Trophoblast cell (in vitro differentiated cells and primary cell): ENCODE data around the gene C19orf25.

Experiments
- DNase-seq, 2 donors: peaks; one replicate each; pipeline ENCODE4 v3.0.0-alpha.2; 2016
- H2AFZ ChIP-seq: 2 replicates; pipeline ENCODE4 v1.6.1; 2013; ENCODE audit warnings: low read length, moderate library complexity, mild to moderate bottlenecking; ENCODE audit not compliant: insufficient read depth, poor library complexity
- H2AK5ac ChIP-seq: 2 replicates; pipeline ENCODE4 v1.6.1; 2013; ENCODE audit warnings: mild to moderate bottlenecking, low read length
- H2BK120ac ChIP-seq: 2 replicates; pipeline ENCODE4 v1.6.1; 2013; ENCODE audit warnings: low read length, mild to moderate bottlenecking, moderate library complexity; ENCODE audit not compliant: insufficient read depth, poor library complexity
- H2BK12ac ChIP-seq: 2 replicates; pipeline ENCODE4 v1.6.1; 2013; ENCODE audit warnings: mild to moderate bottlenecking, low read length, moderate library complexity
- H2BK5ac ChIP-seq: 2 replicates; pipeline ENCODE4 v1.6.1; 2013; ENCODE audit warnings: low read length, low read depth, moderate library complexity, mild to moderate bottlenecking; ENCODE audit not compliant: poor library complexity
- H3K14ac ChIP-seq: 2 replicates; pipeline ENCODE4 v1.6.1; 2013; ENCODE audit warnings: mild to moderate bottlenecking, low read length
- H3K18ac ChIP-seq: 2 replicates; pipeline ENCODE4 v1.6.1; 2013; ENCODE audit warnings: mild to moderate bottlenecking, low read length
- H3K23ac ChIP-seq: 2 replicates; pipeline ENCODE4 v1.6.1; 2013; ENCODE audit warnings: low read length
- H3K27ac ChIP-seq: 2 replicates; pipeline ENCODE4 v1.5.1; 2013; ENCODE audit warnings: low read depth, mild to moderate bottlenecking, inconsistent platforms, low read length, moderate library complexity
- H3K27me3 ChIP-seq: 2 replicates; pipeline ENCODE4 v1.6.1; 2013; ENCODE audit warnings: inconsistent platforms, mild to moderate bottlenecking, low read length, moderate library complexity; ENCODE audit not compliant: insufficient read depth
- H3K36me3 ChIP-seq, 2 experiments: 1 replicate in 1 of 2; 2 replicates in 1 of 2; pipeline ENCODE4 v1.6.1; 2013; ENCODE audit warnings: low read length in 2 of 2, mild to moderate bottlenecking in 2 of 2, moderate library complexity in 1 of 2; ENCODE audit not compliant: insufficient read depth in 2 of 2, control insufficient read depth in 1 of 2
- H3K4ac ChIP-seq: 2 replicates; pipeline ENCODE4 v1.6.1; 2013; ENCODE audit warnings: low read depth, mild to moderate bottlenecking, low read length, moderate library complexity
- H3K4me1 ChIP-seq, 2 experiments: 1 replicate in 1 of 2; 2 replicates in 1 of 2; pipeline ENCODE4 v1.6.1; 2013; ENCODE audit warnings: low read length in 2 of 2, mild to moderate bottlenecking in 2 of 2, moderate library complexity in 1 of 2; ENCODE audit not compliant: insufficient read depth in 2 of 2, control insufficient read depth in 1 of 2
- H3K4me2 ChIP-seq: 2 replicates; pipeline ENCODE4 v1.6.1; 2013; ENCODE audit warnings: inconsistent platforms, mild to moderate bottlenecking, low read length, moderate library complexity
- H3K4me3 ChIP-seq: 2 replicates; pipeline ENCODE4 v1.5.1; 2013; ENCODE audit warnings: mild to moderate bottlenecking, low read depth, low read length, inconsistent platforms
- H3K79me1 ChIP-seq: one replicate; pipeline ENCODE4 v1.6.1; 2013; ENCODE audit warnings: low read length
- H3K79me2 ChIP-seq: 2 replicates; pipeline ENCODE4 v1.6.1; 2013; ENCODE audit warnings: low read length, mild to moderate bottlenecking; ENCODE audit not compliant: control insufficient read depth, insufficient read depth, poor library complexity
- H3K9ac ChIP-seq: 2 replicates; pipeline ENCODE4 v1.6.1; 2013; ENCODE audit warnings: mild to moderate bottlenecking, low read length
- H3K9me3 ChIP-seq: 2 replicates; pipeline ENCODE4 v1.6.1; 2013; ENCODE audit warnings: low read depth, mild to moderate bottlenecking, control low read depth, inconsistent platforms, low read length; ENCODE audit not compliant: insufficient read depth
- H4K12ac ChIP-seq: 2 replicates; pipeline ENCODE4 v1.6.1; 2013; ENCODE audit warnings: low read depth, mild to moderate bottlenecking, low read length, moderate library complexity
- H4K8ac ChIP-seq: 2 replicates; pipeline ENCODE4 v1.6.1; 2013; ENCODE audit warnings: low read depth, mild to moderate bottlenecking, low read length, moderate library complexity
- H4K91ac ChIP-seq: one replicate; pipeline ENCODE4 v1.6.1; 2013; ENCODE audit warnings: low read depth, mild to moderate bottlenecking, low read length, moderate library complexity
- WGBS: extraction: QIAGEN DNeasy Blood & Tissue Kit; methylation state at CpG from one replicate; pipeline ENCODE4 v1.1.7; 2013; ENCODE audit warnings: missing lambda C conversion rate; ENCODE audit not compliant: insufficient read length, insufficient coverage; ENCODE audit errors: extremely low coverage; 5-methylcytosine and 5-hydroxymethylcytosine counted together

C19orf25 gene

DNA sequence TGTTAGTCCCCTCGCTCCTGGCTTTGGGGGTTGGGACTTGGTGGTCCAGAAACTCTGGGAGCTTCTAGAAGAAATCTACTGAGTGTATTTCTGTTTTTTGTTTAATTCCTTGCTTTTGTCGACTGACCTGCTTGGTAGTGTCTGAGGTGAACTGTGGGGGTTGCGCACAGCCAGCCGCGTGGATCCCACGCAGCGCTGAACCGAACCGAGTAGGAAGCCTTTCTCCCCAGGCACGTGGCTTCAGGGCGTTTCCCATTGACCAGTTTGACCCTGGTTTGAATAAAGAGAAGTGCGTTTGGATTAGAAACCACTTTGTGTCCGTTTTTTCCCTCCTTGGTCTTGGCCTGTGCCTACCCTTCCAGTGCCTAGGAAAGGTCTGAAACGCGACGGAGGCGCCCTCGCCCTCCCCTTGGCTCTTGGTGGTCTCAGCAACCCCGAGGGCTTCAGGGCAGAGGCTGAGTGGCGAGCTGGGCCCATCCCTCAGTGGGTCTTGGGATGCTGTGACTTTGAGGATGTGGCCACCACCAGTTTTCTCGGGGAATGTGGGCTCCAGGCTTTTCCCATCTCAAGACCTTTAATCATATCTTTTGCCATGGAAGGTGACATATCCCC is 43.5 kb downstream of the C19orf25 start:
- H2AFZ ChIP-seq, result no peak overlapping the region
- H4K91ac ChIP-seq, result no peak overlapping the region
- H3K27me3 ChIP-seq, result no peaks in the 10 kb centered on the region
- peaks cover 14% of the 10 kb centered on the region for H3K79me2 ChIP-seq
- no CpG with 5 or more reads among the region's 21 CpGs for WGBS
- no peak overlapping the region for H3K18ac ChIP-seq
- H4K12ac ChIP-seq, result no peak overlapping the region
- H3K9me3 ChIP-seq, result no peaks in the 10 kb centered on the region
- no peak overlapping the region for H2BK5ac ChIP-seq
- H3K36me3 ChIP-seq, result peaks cover 52 to 57% of the 10 kb centered on the region in 2 experiments
- H3K79me1 ChIP-seq, result peaks cover 6% of the 10 kb centered on the region
- H3K9ac ChIP-seq, result no peak overlapping the region
- H3K4ac ChIP-seq, result no peak overlapping the region
- no peak overlapping the region for H3K14ac ChIP-seq
- no peak overlapping the region for H2AK5ac ChIP-seq
- H3K4me3 ChIP-seq, result no peak overlapping the region
- H2BK12ac ChIP-seq, result no peak overlapping the region
- no peak overlapping the region for H4K8ac ChIP-seq
- no peak overlapping the region for H3K27ac ChIP-seq
- DNase-seq, result no peak
- peaks cover 6 to 8% of the 10 kb centered on the region in 2 experiments for H3K4me1 ChIP-seq
- no peak overlapping the region for H2BK120ac ChIP-seq
- H3K4me2 ChIP-seq, result no peak overlapping the region
- H3K23ac ChIP-seq, result no peak overlapping the region

DNA sequence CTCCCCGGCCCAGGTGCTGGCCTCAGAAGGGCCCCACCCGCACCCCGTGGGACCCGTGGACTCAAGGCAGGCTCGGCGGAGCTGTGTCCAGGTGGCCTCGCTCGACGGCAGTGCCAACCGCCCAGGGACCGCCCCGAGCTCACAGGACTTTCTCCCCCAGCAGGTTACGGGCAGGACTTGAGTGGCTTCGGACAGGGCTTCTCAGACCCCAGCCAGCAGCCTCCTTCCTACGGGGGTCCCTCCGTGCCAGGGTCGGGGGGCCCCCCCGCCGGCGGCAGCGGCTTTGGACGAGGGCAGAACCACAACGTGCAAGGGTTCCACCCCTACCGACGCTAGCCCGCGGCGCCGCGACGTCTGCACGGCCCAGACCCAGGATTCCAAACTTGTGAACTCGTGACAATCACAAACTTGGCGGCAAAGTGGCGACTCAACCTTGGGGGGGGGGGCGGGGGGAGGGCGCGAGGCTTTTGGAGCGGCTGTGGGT is 44.4 kb downstream of the C19orf25 start:
- Histone ChIP-seq H2BK5ac (no peak overlapping the region), H2AK5ac (no peak overlapping the region), H3K27ac (no peak overlapping the region), H3K79me1 (peaks cover 6% of the 10 kb centered on the region), H3K9me3 (no peaks in the 10 kb centered on the region), H3K18ac (no peak overlapping the region), H3K4me2 (no peak overlapping the region), H3K14ac (no peak overlapping the region), H3K79me2 (peaks cover 14% of the 10 kb centered on the region), H2BK12ac (no peak overlapping the region), H4K8ac (no peak overlapping the region), H3K4me3 (no peak overlapping the region), H3K4ac (no peak overlapping the region), H3K23ac (no peak overlapping the region), H3K9ac (no peak overlapping the region), H4K12ac (no peak overlapping the region), H3K4me1 (peaks cover 3 to 4% of the 10 kb centered on the region in 2 experiments), H3K36me3 (peaks cover 52 to 57% of the 10 kb centered on the region in 2 experiments), H4K91ac (no peak overlapping the region), H2BK120ac (no peak overlapping the region), H2AFZ (no peak overlapping the region), H3K27me3 (no peaks in the 10 kb centered on the region)
- DNase-seq, result no peak
- no CpG with 5 or more reads among the region's 39 CpGs for WGBS

- no CpG with 5 or more reads among the region's 17 CpGs for WGBS
- H3K23ac ChIP-seq, result no peak overlapping the region
- H3K79me1 ChIP-seq, result peaks cover 6% of the 10 kb centered on the region
- no peak overlapping the region for H2AK5ac ChIP-seq
- no peak for DNase-seq
- H2BK120ac ChIP-seq, result no peak overlapping the region
- H3K9ac ChIP-seq, result no peak overlapping the region
- H4K8ac ChIP-seq, result no peak overlapping the region
- no peak overlapping the region for H2BK12ac ChIP-seq
- no peak overlapping the region for H3K18ac ChIP-seq
- H3K4me1 ChIP-seq, result no peaks in the 10 kb centered on the region
- H3K27ac ChIP-seq, result no peak overlapping the region
- no peak overlapping the region for H3K14ac ChIP-seq
- peaks cover 8% of the 10 kb centered on the region for H3K79me2 ChIP-seq
- no peak overlapping the region for H4K91ac ChIP-seq
- no peak overlapping the region for H3K4me3 ChIP-seq
- no peak overlapping the region for H2AFZ ChIP-seq
- peaks cover 56 to 58% of the 10 kb centered on the region in 2 experiments for H3K36me3 ChIP-seq
- H3K27me3 ChIP-seq, result no peaks in the 10 kb centered on the region
- H4K12ac ChIP-seq, result no peak overlapping the region
- H3K4me2 ChIP-seq, result no peak overlapping the region
- H3K4ac ChIP-seq, result no peak overlapping the region
- H3K9me3 ChIP-seq, result no peaks in the 10 kb centered on the region
- no peak overlapping the region for H2BK5ac ChIP-seq
These were observed 45.0 kb downstream of the C19orf25 start for GRCh38 chr19:1434040-1434366.

GRCh38 chr19:1433119-1434039 is 45.6 kb downstream of the C19orf25 start:
- Histone ChIP-seq H2BK12ac (no peak overlapping the region), H3K18ac (no peak overlapping the region), H3K27me3 (no peaks in the 10 kb centered on the region), H2BK120ac (no peak overlapping the region), H2BK5ac (no peak overlapping the region), H3K14ac (no peak overlapping the region), H4K12ac (no peak overlapping the region), H3K79me1 (peaks cover 3% of the 10 kb centered on the region), H3K9me3 (no peaks in the 10 kb centered on the region), H4K91ac (no peak overlapping the region), H4K8ac (no peak overlapping the region), H3K36me3 (peaks cover 61 to 64% of the 10 kb centered on the region in 2 experiments), H3K4me1 (no peaks in the 10 kb centered on the region), H2AK5ac (no peak overlapping the region), H3K4me3 (no peak overlapping the region), H3K79me2 (peaks cover 2% of the 10 kb centered on the region), H3K4ac (no peak overlapping the region), H3K23ac (no peak overlapping the region), H3K9ac (no peak overlapping the region), H3K4me2 (no peak overlapping the region), H2AFZ (no peak overlapping the region), H3K27ac (no peak overlapping the region)
- no peak for DNase-seq
- WGBS, result no CpG with 5 or more reads among the region's 47 CpGs
